Type B pancreatic cell (in vitro differentiated cells): ENCODE data around the gene UNC119B. TPM values are rescaled to one million over a fixed set of nuclear protein-coding genes. Genes with fewer than 3 reads are reported as not detected.

Source experiments
- DNase-seq: peaks from one replicate; pipeline ENCODE4 v3.0.0; 2021; ENCODE audit warnings: mixed read lengths; ENCODE audit not compliant: unreplicated experiment; ENCODE audit errors: extremely low spot score
- H3K27ac Mint-ChIP-seq: 2 replicates; pipeline ENCODE4 v1.8.0; 2021; ENCODE audit warnings: mild to moderate bottlenecking, mixed read lengths
- H3K27me3 Mint-ChIP-seq: 2 replicates; pipeline ENCODE4 v1.8.0; 2021; ENCODE audit warnings: mixed read lengths
- H3K36me3 Mint-ChIP-seq: 2 replicates; pipeline ENCODE4 v1.8.0; 2021; ENCODE audit warnings: mixed read lengths
- H3K4me1 Mint-ChIP-seq: one replicate; pipeline ENCODE4 v1.8.0; 2021; ENCODE audit warnings: mixed read lengths; ENCODE audit not compliant: unreplicated experiment
- H3K4me3 Mint-ChIP-seq: 2 replicates; pipeline ENCODE4 v1.8.0; 2021; ENCODE audit warnings: mild to moderate bottlenecking, mixed read lengths
- H3K9me3 Mint-ChIP-seq: 2 replicates; pipeline ENCODE4 v1.8.0; 2021; ENCODE audit warnings: mixed read lengths
- total RNA-seq: library from RNA; stranded (reverse); gene quantifications from 2 replicates; pipeline ENCODE4 v1.2.1, GENCODE V29; 2021; ENCODE audit warnings: low replicate concordance
- TF ChIP-seq, protein P1 (sequence below): fragments of 200-600 bp; sonication (generic); conservative IDR thresholded peaks from 2 replicates; pipeline ENCODE4 v1.5.0; 2021; ENCODE audit warnings: antibody characterized with exemption, mild to moderate bottlenecking

UNC119B gene
- total RNA-seq, 1 donor from 2014 or later = 57.2 TPM

GRCh38 chr12:120739821-120740613 lies 29.8 kb downstream of the UNC119B start:
- Mint-ChIP-seq H3K9me3 (no peaks in the 10 kb centered on the region), H3K27ac (no peak overlapping the region), H3K36me3 (no peaks in the 10 kb centered on the region), H3K4me1 (no peaks in the 10 kb centered on the region), H3K27me3 (no peaks in the 10 kb centered on the region), H3K4me3 (no peak overlapping the region)
- DNase-seq = no peak
- TF ChIP-seq, protein P1, sequence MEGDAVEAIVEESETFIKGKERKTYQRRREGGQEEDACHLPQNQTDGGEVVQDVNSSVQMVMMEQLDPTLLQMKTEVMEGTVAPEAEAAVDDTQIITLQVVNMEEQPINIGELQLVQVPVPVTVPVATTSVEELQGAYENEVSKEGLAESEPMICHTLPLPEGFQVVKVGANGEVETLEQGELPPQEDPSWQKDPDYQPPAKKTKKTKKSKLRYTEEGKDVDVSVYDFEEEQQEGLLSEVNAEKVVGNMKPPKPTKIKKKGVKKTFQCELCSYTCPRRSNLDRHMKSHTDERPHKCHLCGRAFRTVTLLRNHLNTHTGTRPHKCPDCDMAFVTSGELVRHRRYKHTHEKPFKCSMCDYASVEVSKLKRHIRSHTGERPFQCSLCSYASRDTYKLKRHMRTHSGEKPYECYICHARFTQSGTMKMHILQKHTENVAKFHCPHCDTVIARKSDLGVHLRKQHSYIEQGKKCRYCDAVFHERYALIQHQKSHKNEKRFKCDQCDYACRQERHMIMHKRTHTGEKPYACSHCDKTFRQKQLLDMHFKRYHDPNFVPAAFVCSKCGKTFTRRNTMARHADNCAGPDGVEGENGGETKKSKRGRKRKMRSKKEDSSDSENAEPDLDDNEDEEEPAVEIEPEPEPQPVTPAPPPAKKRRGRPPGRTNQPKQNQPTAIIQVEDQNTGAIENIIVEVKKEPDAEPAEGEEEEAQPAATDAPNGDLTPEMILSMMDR = no peak

GRCh38 chr12:120740871-120741270 lies 30.6 kb downstream of the UNC119B start:
- no peaks in the 10 kb centered on the region for H3K9me3 Mint-ChIP-seq
- H3K4me1 Mint-ChIP-seq = no peaks in the 10 kb centered on the region
- H3K4me3 Mint-ChIP-seq = no peak overlapping the region
- TF ChIP-seq, protein P1 = no peak
- H3K36me3 Mint-ChIP-seq = no peaks in the 10 kb centered on the region
- no peak overlapping the region for H3K27ac Mint-ChIP-seq
- DNase-seq = no peak
- no peaks in the 10 kb centered on the region for H3K27me3 Mint-ChIP-seq

GRCh38 chr12:120741476-120742421 lies 31.5 kb downstream of the UNC119B start:
- Mint-ChIP-seq H3K4me3 (no peak overlapping the region), H3K9me3 (no peaks in the 10 kb centered on the region), H3K27me3 (no peaks in the 10 kb centered on the region), H3K4me1 (no peaks in the 10 kb centered on the region), H3K27ac (no peak overlapping the region), H3K36me3 (no peaks in the 10 kb centered on the region)
- no peak for DNase-seq
- TF ChIP-seq, protein P1 = no peak

DNA sequence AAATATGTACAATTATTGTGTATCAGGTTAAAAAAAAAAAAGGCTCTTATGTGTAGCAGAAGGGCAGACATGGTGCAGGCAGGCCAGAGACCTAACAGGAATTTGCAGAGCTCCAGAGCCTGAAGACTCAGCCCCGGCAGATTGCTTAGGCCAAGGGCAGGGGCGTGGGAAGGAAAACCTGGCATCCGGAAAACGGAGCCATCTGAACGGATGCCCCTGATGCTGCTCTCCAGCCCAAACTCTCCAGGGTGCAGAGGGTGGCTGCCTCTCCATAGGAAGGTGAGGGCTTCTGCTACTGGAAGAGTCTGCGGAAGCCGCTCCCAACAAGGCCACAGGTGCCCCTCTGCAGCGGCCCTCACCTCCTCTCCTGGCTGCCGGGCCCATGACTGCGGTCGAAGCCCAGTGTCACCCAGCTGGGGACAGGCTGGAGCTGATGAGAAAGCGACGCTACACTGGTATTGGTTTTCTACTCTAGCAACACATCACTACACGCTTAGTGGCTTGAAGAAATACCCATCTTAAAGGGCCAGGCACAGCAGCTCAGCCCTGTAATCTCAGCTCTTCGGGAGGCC lies 34.8 kb downstream of the UNC119B start:
- no peak overlapping the region for H3K4me3 Mint-ChIP-seq
- no peaks in the 10 kb centered on the region for H3K27me3 Mint-ChIP-seq
- no peak for DNase-seq
- H3K27ac Mint-ChIP-seq = no peak overlapping the region
- no peaks in the 10 kb centered on the region for H3K36me3 Mint-ChIP-seq
- TF ChIP-seq, protein P1 = no peak
- H3K9me3 Mint-ChIP-seq = no peaks in the 10 kb centered on the region
- H3K4me1 Mint-ChIP-seq = no peaks in the 10 kb centered on the region

DNA sequence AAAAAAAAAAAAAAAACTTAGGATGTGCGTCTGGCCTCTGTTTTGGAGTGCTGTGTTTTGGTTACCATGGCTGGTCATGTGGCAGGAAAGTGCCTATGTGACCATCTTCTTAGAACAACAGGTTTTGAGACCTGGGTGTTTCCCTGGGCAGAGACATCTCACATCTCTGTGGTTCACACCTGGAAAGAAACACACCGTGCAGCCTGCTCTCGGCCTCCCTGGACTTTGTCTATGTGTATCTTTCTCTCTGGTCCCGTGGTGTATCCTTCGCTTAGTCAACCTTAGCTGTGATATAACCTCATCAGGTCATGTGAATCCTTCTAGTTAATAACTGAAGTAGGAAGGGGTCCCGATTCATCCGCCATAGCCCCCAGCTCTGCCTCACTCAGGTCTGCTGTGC lies 38.0 kb downstream of the UNC119B start:
- H3K27ac Mint-ChIP-seq = no peak overlapping the region
- H3K9me3 Mint-ChIP-seq = no peaks in the 10 kb centered on the region
- H3K27me3 Mint-ChIP-seq = no peaks in the 10 kb centered on the region
- no peaks in the 10 kb centered on the region for H3K36me3 Mint-ChIP-seq
- TF ChIP-seq, protein P1 = no peak
- no peak overlapping the region for H3K4me3 Mint-ChIP-seq
- H3K4me1 Mint-ChIP-seq = no peaks in the 10 kb centered on the region
- no peak for DNase-seq
